Measurements from ENCODE around the gene NEURL1B. TPM values are rescaled to one million over a fixed set of nuclear protein-coding genes. Genes with fewer than 3 reads are reported as not detected.

NEURL1B gene
- total and polyA plus RNA-seq, 4 donors = 1.5 to 10.0 (median 5.5) TPM

DNA sequence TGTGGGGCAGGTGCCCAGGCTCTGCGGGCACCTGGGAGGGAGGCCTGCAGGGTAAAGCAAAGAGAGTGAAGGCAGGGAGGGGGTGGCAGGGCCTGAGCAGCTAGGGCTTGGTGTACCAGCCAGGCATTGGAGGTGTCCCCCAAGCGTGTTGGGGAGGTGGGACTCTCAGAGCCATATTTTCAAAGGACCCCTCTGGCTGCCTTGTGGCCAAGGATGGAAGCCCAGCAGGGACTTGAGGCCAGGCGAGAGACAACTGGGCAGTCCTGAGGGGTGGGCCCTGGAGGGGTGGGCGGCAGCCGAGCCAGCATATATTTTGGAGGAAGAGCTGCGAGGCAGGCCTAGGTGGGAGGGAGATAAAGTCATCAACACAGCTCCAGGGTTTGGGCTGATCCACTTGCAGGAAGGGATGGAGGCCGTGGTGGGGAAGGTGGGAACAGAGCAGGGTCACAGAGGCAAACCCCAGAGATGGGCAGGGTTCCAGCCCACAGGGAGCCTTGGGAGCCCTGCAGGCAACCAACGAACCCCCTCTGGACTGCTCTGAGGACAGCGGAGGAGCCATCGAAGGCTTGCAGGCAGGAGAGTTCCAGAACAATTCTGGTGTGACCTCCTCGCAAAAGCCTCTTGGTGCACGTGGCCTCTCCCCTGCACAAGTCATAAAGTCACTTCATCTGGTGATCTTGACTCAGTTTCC, 94.2 kb downstream of the NEURL1B start:
- H3K4me3 ChIP-seq (ENCODE audit: low read depth in 1 of 3, low read length in 3 of 3) = no peak overlapping the region
- 96% methylated on average over 12 of the region's 12 CpGs for WGBS
- no peaks in the 10 kb centered on the region for H3K9me3 ChIP-seq (ENCODE audit: control insufficient read depth in 4 of 4, low read length in 3 of 4)
- no peaks in the 10 kb centered on the region for H3K27me3 ChIP-seq (ENCODE audit: control insufficient read depth in 4 of 4, insufficient read depth in 4 of 4, low read length in 3 of 4)
- H3K36me3 ChIP-seq (ENCODE audit: control insufficient read depth in 4 of 4, insufficient read depth in 3 of 4, low read depth in 1 of 4, low read length in 3 of 4) = no peaks in the 10 kb centered on the region
- no peak overlapping the region for H3K27ac ChIP-seq (ENCODE audit: low read depth in 1 of 2, low read length in 2 of 2)
- H3K4me1 ChIP-seq (ENCODE audit: control insufficient read depth in 4 of 4, insufficient read depth in 4 of 4, low read length in 3 of 4) = peaks cover 0 to 3% (median 0%) of the 10 kb centered on the region in 4 donors
- H3K9ac ChIP-seq (ENCODE audit: low read depth in 1 of 2, low read length in 2 of 2) = no peak overlapping the region
- no peak for DNase-seq (ENCODE audit: low spot score)
- TF ChIP-seq YY1 (IDR thresholded peaks at IDR 0.05) = no peak
- no peak for TF ChIP-seq JUND (IDR thresholded peaks at IDR 0.05)
- TF ChIP-seq, protein P1, sequence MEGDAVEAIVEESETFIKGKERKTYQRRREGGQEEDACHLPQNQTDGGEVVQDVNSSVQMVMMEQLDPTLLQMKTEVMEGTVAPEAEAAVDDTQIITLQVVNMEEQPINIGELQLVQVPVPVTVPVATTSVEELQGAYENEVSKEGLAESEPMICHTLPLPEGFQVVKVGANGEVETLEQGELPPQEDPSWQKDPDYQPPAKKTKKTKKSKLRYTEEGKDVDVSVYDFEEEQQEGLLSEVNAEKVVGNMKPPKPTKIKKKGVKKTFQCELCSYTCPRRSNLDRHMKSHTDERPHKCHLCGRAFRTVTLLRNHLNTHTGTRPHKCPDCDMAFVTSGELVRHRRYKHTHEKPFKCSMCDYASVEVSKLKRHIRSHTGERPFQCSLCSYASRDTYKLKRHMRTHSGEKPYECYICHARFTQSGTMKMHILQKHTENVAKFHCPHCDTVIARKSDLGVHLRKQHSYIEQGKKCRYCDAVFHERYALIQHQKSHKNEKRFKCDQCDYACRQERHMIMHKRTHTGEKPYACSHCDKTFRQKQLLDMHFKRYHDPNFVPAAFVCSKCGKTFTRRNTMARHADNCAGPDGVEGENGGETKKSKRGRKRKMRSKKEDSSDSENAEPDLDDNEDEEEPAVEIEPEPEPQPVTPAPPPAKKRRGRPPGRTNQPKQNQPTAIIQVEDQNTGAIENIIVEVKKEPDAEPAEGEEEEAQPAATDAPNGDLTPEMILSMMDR (IDR thresholded peaks at IDR 0.05; ENCODE audit: low read depth, low read length, missing input control) = no peak
- TF ChIP-seq RXRA (IDR thresholded peaks at IDR 0.05) = no peak
- TF ChIP-seq ZBTB33 (IDR thresholded peaks at IDR 0.05) = no peak
- TF ChIP-seq, protein P2, sequence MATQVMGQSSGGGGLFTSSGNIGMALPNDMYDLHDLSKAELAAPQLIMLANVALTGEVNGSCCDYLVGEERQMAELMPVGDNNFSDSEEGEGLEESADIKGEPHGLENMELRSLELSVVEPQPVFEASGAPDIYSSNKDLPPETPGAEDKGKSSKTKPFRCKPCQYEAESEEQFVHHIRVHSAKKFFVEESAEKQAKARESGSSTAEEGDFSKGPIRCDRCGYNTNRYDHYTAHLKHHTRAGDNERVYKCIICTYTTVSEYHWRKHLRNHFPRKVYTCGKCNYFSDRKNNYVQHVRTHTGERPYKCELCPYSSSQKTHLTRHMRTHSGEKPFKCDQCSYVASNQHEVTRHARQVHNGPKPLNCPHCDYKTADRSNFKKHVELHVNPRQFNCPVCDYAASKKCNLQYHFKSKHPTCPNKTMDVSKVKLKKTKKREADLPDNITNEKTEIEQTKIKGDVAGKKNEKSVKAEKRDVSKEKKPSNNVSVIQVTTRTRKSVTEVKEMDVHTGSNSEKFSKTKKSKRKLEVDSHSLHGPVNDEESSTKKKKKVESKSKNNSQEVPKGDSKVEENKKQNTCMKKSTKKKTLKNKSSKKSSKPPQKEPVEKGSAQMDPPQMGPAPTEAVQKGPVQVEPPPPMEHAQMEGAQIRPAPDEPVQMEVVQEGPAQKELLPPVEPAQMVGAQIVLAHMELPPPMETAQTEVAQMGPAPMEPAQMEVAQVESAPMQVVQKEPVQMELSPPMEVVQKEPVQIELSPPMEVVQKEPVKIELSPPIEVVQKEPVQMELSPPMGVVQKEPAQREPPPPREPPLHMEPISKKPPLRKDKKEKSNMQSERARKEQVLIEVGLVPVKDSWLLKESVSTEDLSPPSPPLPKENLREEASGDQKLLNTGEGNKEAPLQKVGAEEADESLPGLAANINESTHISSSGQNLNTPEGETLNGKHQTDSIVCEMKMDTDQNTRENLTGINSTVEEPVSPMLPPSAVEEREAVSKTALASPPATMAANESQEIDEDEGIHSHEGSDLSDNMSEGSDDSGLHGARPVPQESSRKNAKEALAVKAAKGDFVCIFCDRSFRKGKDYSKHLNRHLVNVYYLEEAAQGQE (IDR thresholded peaks at IDR 0.05) = no peak
- no peak for TF ChIP-seq NR2F2 (IDR thresholded peaks at IDR 0.05)
- no peak for TF ChIP-seq FOXA1 (IDR thresholded peaks at IDR 0.05)
- TF ChIP-seq RAD21 (IDR thresholded peaks at IDR 0.05) = no peak
- TF ChIP-seq GABPA (IDR thresholded peaks at IDR 0.05 in 1 of 2, conservative IDR thresholded peaks at IDR 0.05 in 1 of 2) = no peak
- TF ChIP-seq EGR1 (IDR thresholded peaks at IDR 0.05; ENCODE audit: low read depth in 2 of 2) = no peak
- TF ChIP-seq HNF4G (IDR thresholded peaks at IDR 0.05) = no peak
- no peak for TF ChIP-seq FOXA2 (IDR thresholded peaks at IDR 0.05)

- no peak overlapping the region for H3K4me3 ChIP-seq (ENCODE audit: low read depth in 1 of 3, low read length in 3 of 3)
- 93% methylated on average over 11 of the region's 11 CpGs for WGBS
- H3K27me3 ChIP-seq (ENCODE audit: control insufficient read depth in 4 of 4, insufficient read depth in 4 of 4, low read length in 3 of 4) = no peaks in the 10 kb centered on the region
- no peak overlapping the region for H3K27ac ChIP-seq (ENCODE audit: low read depth in 1 of 2, low read length in 2 of 2)
- no peak for DNase-seq (ENCODE audit: low spot score)
- no peak overlapping the region for H3K9ac ChIP-seq (ENCODE audit: low read depth in 1 of 2, low read length in 2 of 2)
- no peaks in the 10 kb centered on the region for H3K9me3 ChIP-seq (ENCODE audit: control insufficient read depth in 4 of 4, low read length in 3 of 4)
- H3K4me1 ChIP-seq (ENCODE audit: control insufficient read depth in 4 of 4, insufficient read depth in 4 of 4, low read length in 3 of 4) = no peaks in the 10 kb centered on the region
- no peaks in the 10 kb centered on the region for H3K36me3 ChIP-seq (ENCODE audit: control insufficient read depth in 4 of 4, insufficient read depth in 3 of 4, low read depth in 1 of 4, low read length in 3 of 4)
- TF ChIP-seq, protein P3, sequence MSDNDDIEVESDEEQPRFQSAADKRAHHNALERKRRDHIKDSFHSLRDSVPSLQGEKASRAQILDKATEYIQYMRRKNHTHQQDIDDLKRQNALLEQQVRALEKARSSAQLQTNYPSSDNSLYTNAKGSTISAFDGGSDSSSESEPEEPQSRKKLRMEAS (IDR thresholded peaks at IDR 0.05) = no peak
- TF ChIP-seq YY1 (IDR thresholded peaks at IDR 0.05) = no peak
- TF ChIP-seq FOXA1 (IDR thresholded peaks at IDR 0.05) = no peak
- TF ChIP-seq, protein P2 (IDR thresholded peaks at IDR 0.05) = no peak
- TF ChIP-seq RAD21 (IDR thresholded peaks at IDR 0.05) = no peak
- TF ChIP-seq RXRA (IDR thresholded peaks at IDR 0.05) = no peak
- TF ChIP-seq, protein P1 (IDR thresholded peaks at IDR 0.05; ENCODE audit: low read depth, low read length, missing input control) = no peak
- no peak for TF ChIP-seq HNF4A (conservative IDR thresholded peaks at IDR 0.05)
- TF ChIP-seq GABPA (IDR thresholded peaks at IDR 0.05 in 1 of 2, conservative IDR thresholded peaks at IDR 0.05 in 1 of 2) = no peak
Measured at GRCh38 chr5:172736508-172737135, 95.6 kb downstream of the NEURL1B start.
